Psoas muscle (tissue), 8 donors: ENCODE measurements around the gene PLS1. TPM values are rescaled to one million over a fixed set of nuclear protein-coding genes. Genes with fewer than 3 reads are reported as not detected.
"Not testable (repeated sequence)": the region's sequence is repeated elsewhere in the genome, so short reads cannot be mapped to it uniquely, and the experiment has no call there.

Experiments used
- ATAC-seq, 4 donors: fragments of 200-7000 bp; cut with Tn5 transposase; one replicate each; pipeline ENCODE4 v1.9.1; 2020; ENCODE audit warnings: moderate library complexity in 3 of 4, mild to moderate bottlenecking in 2 of 4
- DNase-seq, 2 donors: peaks; one replicate each; pipeline ENCODE4 v3.0.0-alpha.2; 2020
- H3K27ac ChIP-seq: fragments of 200-600 bp; one replicate; pipeline ENCODE4 v1.8.0; 2022
- H3K27me3 ChIP-seq, 3 donors: fragments of 200-600 bp in 1 of 3; one replicate each; pipeline versions ENCODE4 v1.6.1 to v1.8.0; 2013 to 2022; ENCODE audit warnings: low read length in 2 of 3, mild to moderate bottlenecking in 2 of 3, moderate library complexity in 1 of 3; ENCODE audit not compliant: insufficient read depth in 3 of 3
- H3K36me3 ChIP-seq, 2 donors: fragments of 200-600 bp in 1 of 2; one replicate each; pipeline versions ENCODE4 v1.6.1 to v1.8.0; 2013 to 2022; ENCODE audit warnings: low read depth in 1 of 2, mild to moderate bottlenecking in 1 of 2, moderate library complexity in 1 of 2; ENCODE audit not compliant: insufficient read depth in 1 of 2
- H3K4me1 ChIP-seq: fragments of 200-600 bp; one replicate; pipeline ENCODE4 v1.8.0; 2022
- H3K4me3 ChIP-seq: fragments of 200-600 bp; one replicate; pipeline ENCODE4 v1.8.0; 2022; ENCODE audit warnings: mild to moderate bottlenecking
- H3K9me3 ChIP-seq: fragments of 200-600 bp; one replicate; pipeline ENCODE4 v1.8.0; 2022
- CTCF ChIP-seq: fragments of 200-600 bp; IDR thresholded peaks from one replicate; pipeline ENCODE4 v1.8.0; 2022; ENCODE audit warnings: antibody characterized with exemption
- WGBS, 3 donors: extraction: QIAGEN DNeasy Blood & Tissue Kit; methylation state at CpG; one replicate each; pipeline versions ENCODE4 v1.1.6 to v1.1.7; 2013; 5-methylcytosine and 5-hydroxymethylcytosine counted together
- intact Hi-C, 2 donors: fragments of 100-400 bp; cut with DNase I; formaldehyde crosslinking; loops; one replicate each; pipeline versions ENCODE4 v1.11.0 to v1.14.2; 2022
- polyA plus RNA-seq, 3 donors: library from polyadenylated mRNA; stranded (reverse); fragments of 200-250 nt; gene quantifications; one replicate each; pipeline ENCODE4 v1.2.3, GENCODE V29; 2013
- total RNA-seq, 4 donors: library from RNA; stranded (reverse); fragmentation: NEBNext Ultra II Directional in 2 of 4; extraction: Animal tissue kit (Norgen Biotek cat#: 25700) in 2 of 4; gene quantifications; one replicate each; pipeline versions ENCODE4 v1.2.1 to v1.2.4, GENCODE V29; 2021 to 2023
- donor health status: healthy with polysubstance abuse.
- donor health status: DM: no; HTN: no; CAD: no; lungs with moderate emphysema.
- donor health status: Bipolar disorder and iron deficiency.
- donor health status: healthy.
- donor health status: DM: yes; HTN: yes; CAD: no.
- donor health status: DM: no; HTN: no; CAD: no.
- donor health status: DM: no; HTN: no; CAD: no.
- donor health status: DM: yes; HTN: yes; CAD: no.

PLS1 gene
- total and polyA plus RNA-seq, 7 donors, result 0.24 to 2.2 (median 0.58) TPM

GRCh38 chr3:142709207-142709606 lies 113.0 kb downstream of the PLS1 start:
- no peaks in the 10 kb centered on the region for H3K36me3 ChIP-seq
- intact Hi-C loops, result no loop called here
- TF ChIP-seq CTCF, result no peak
- no peaks in the 10 kb centered on the region for H3K4me1 ChIP-seq
- no peaks in the 10 kb centered on the region for H3K27me3 ChIP-seq
- no peak for ATAC-seq
- 92 to 96% (median 94%) methylated on average over 5 of the region's 5 CpGs for WGBS, 3 donors
- H3K9me3 ChIP-seq, result no peaks in the 10 kb centered on the region
- no peak overlapping the region for H3K4me3 ChIP-seq
- H3K27ac ChIP-seq, result no peak overlapping the region
- DNase-seq, result no peak

GRCh38 chr3:142714882-142715281 lies 118.7 kb downstream of the PLS1 start:
- H3K27me3 ChIP-seq, H3K36me3 ChIP-seq, DNase-seq, ATAC-seq, H3K4me1 ChIP-seq, H3K9me3 ChIP-seq, H3K4me3 ChIP-seq, H3K27ac ChIP-seq, intact Hi-C loops: not testable (repeated sequence)
- WGBS, 3 donors, result 91 to 99% (median 92%) methylated on average over 3 of the region's 3 CpGs

GRCh38 chr3:142716102-142716501 lies 119.9 kb downstream of the PLS1 start:
- H3K27ac ChIP-seq, result no peak overlapping the region
- H3K4me3 ChIP-seq, result no peak overlapping the region
- no peaks in the 10 kb centered on the region for H3K27me3 ChIP-seq
- WGBS, 3 donors, result 81 to 87% (median 87%) methylated on average over 4 of the region's 4 CpGs
- ATAC-seq, result no peak
- DNase-seq, result no peak
- intact Hi-C loops, result no loop called here
- H3K4me1 ChIP-seq, result no peaks in the 10 kb centered on the region
- H3K9me3 ChIP-seq, result no peaks in the 10 kb centered on the region
- TF ChIP-seq CTCF, result no peak
- H3K36me3 ChIP-seq, result no peaks in the 10 kb centered on the region

- Histone ChIP-seq H3K9me3 (no peaks in the 10 kb centered on the region), H3K4me1 (no peaks in the 10 kb centered on the region), H3K27me3 (peaks cover 0 to 36% (median 0%) of the 10 kb centered on the region in 3 donors), H3K36me3 (no peaks in the 10 kb centered on the region), H3K4me3 (peak overlapping the region; percentile 73), H3K27ac (no peak overlapping the region)
- intact Hi-C loops, result loop anchor here in 1 of 2 donors (10.0 kb wide), 1 partner anchor 129 kb away; the partner anchor contains the start of gene PLS1
- WGBS, 3 donors, result 0 to 1% (median 0%) methylated on average over 9 to 10 of the region's 10 CpGs
- no peak for TF ChIP-seq CTCF
- no peak for ATAC-seq
- no peak for DNase-seq
These were observed 127.4 kb downstream of the PLS1 start for GRCh38 chr3:142723665-142723967.

GRCh38 chr3:142723968-142724681 lies 127.9 kb downstream of the PLS1 start, which contains the start of gene TRPC1:
TSS of gene TRPC1 (plus strand) at chr3:142724034. CDS start at chr3:142724560, 526 bp downstream.
- peak; percentile 71 to 82 for DNase-seq
- intact Hi-C loops, result loop anchor here in 1 of 2 donors (10.0 kb wide), 1 partner anchor 129 kb away; the partner anchor contains the start of gene PLS1
- no peak for TF ChIP-seq CTCF
- Histone ChIP-seq H3K4me1 (no peaks in the 10 kb centered on the region), H3K27ac (peak within 1 kb of the TSS; percentile 77), H3K27me3 (peaks cover 0 to 36% (median 0%) of the 10 kb centered on the region in 3 donors), H3K9me3 (no peaks in the 10 kb centered on the region), H3K4me3 (peak within 1 kb of the TSS; percentile 73), H3K36me3 (no peaks in the 10 kb centered on the region)
- ATAC-seq, result peak; percentile 77 to 92 (median 92)
- 0 to 1% (median 0%) methylated on average over 45 to 73 of the region's 73 CpGs for WGBS, 3 donors
